Measurements from ENCODE around the gene GLB1L. TPM values are rescaled to one million over a fixed set of nuclear protein-coding genes. Genes with fewer than 3 reads are reported as not detected.

Gene GLB1L
- total RNA-seq, 1 donor from 2014 or later: 4.6 TPM

DNA sequence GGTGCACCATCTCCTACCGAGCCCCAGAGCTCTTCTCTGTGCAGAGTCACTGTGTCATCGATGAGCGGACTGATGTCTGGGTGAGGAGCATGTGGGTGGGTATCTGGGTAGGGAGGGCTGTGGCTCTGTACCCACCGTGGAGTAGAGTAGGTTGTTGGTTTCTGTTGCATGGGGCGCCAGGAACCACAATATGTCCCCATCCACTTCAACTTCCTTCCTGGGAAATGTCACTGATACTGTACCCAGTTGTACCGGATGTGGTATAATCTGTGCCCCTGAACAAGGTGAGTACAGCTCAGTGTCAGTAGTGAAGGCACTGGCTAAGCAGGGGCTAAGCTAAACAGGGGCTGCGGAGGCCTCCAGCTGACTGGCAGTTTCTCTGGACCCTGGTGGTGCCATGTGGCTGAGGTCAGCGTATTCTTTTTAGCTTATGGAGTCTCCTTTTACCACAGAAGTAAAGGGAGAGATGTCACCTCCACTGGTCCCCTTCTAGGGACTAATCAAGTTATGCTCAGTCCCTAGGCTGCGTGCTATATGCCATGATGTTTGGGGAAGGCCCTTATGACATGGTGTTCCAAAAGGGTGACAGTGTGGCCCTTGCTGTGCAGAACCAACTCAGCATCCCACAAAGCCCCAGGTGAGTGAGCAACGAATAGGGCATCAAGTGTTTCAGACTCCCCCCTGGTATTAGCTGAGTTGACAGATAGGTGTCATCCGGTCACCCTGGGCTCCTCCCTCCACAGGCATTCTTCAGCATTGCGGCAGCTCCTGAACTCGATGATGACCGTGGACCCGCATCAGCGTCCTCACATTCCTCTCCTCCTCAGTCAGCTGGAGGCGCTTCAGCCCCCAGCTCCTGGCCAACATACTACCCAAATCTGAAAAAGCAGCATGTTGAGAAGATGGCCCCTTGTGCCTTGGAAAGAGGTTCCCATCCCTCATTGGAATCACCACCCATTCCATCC, 2.7 kb upstream of the GLB1L start:
- peak overlapping the region; percentile 99 for H3K4me3 Mint-ChIP-seq
- no peaks in the 10 kb centered on the region for H3K27me3 Mint-ChIP-seq (ENCODE audit: insufficient read depth)
- H3K27ac Mint-ChIP-seq: peak overlapping the region; percentile 99
- H3K9me3 Mint-ChIP-seq: no peaks in the 10 kb centered on the region
- H3K4me1 Mint-ChIP-seq (ENCODE audit: low read depth): peaks cover 75% of the 10 kb centered on the region
- intact Hi-C loops (cut with micrococcal nuclease): loop anchor here (10.0 kb wide), 1 partner anchor 533 kb away; the partner anchor contains the start of gene TTLL4
- peaks cover 34% of the 10 kb centered on the region for H3K36me3 Mint-ChIP-seq (ENCODE audit: low read depth)
- peak; percentile 55 for DNase-seq (ENCODE audit: low spot score)

DNA sequence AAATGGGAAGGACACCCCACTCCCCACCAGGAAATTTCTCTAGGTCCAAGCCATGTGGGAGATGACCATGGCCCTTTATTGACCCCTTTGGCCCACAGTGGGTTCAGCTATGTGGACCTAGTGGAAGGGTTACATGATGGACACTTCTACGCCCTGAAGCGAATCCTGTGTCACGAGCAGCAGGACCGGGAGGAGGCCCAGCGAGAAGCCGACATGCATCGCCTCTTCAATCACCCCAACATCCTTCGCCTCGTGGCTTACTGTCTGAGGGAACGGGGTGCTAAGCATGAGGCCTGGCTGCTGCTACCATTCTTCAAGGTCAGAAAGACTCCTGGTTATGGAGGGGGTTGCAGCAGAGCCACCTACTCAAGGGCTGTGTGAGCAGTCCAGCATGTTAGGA, 1.3 kb upstream of the GLB1L start:
- no peaks in the 10 kb centered on the region for H3K27me3 Mint-ChIP-seq (ENCODE audit: insufficient read depth)
- DNase-seq (ENCODE audit: low spot score): no peak
- peaks cover 69% of the 10 kb centered on the region for H3K4me1 Mint-ChIP-seq (ENCODE audit: low read depth)
- peaks cover 28% of the 10 kb centered on the region for H3K36me3 Mint-ChIP-seq (ENCODE audit: low read depth)
- H3K4me3 Mint-ChIP-seq: peak overlapping the region; percentile 99
- intact Hi-C loops (cut with micrococcal nuclease): loop anchor here (10.0 kb wide), 1 partner anchor 532 kb away; the partner anchor contains the start of gene TTLL4
- peak overlapping the region; percentile 99 for H3K27ac Mint-ChIP-seq
- no peaks in the 10 kb centered on the region for H3K9me3 Mint-ChIP-seq

DNA sequence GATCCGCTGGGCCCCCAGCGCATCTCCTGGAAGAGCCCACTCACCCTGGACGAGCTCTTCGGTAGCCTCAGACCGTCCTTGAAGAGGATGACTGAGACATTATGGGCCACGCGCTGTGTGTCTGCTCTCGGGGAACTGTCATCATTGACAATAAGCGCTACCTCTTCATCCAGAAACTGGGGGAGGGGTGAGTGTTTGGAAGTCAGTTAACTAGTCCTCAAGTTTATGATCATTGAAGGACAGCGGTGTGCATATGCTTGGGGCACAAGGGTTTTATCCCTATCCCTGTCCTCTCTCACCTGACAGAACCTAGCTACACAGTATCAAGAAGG, 621 bp upstream of the GLB1L start:
- Mint-ChIP-seq H3K27ac (peak overlapping the region; percentile 99), H3K9me3 (no peaks in the 10 kb centered on the region), H3K4me1 (ENCODE audit: low read depth) (peaks cover 62% of the 10 kb centered on the region), H3K27me3 (ENCODE audit: insufficient read depth) (no peaks in the 10 kb centered on the region), H3K36me3 (ENCODE audit: low read depth) (peaks cover 26% of the 10 kb centered on the region), H3K4me3 (peak overlapping the region; percentile 99)
- intact Hi-C loops (cut with micrococcal nuclease): loop anchor here (1.0 to 10.0 kb wide), 9 partner anchors 7 to 531 kb away; partner anchors contain the start of genes ANKZF1, ATG9A, DNAJB2 and NHEJ1
- DNase-seq (ENCODE audit: low spot score): no peak

- Mint-ChIP-seq H3K4me3 (peak overlapping the region; percentile 99), H3K36me3 (ENCODE audit: low read depth) (peaks cover 16% of the 10 kb centered on the region), H3K27me3 (ENCODE audit: insufficient read depth) (no peaks in the 10 kb centered on the region), H3K27ac (peak overlapping the region; percentile 99), H3K4me1 (ENCODE audit: low read depth) (peaks cover 51% of the 10 kb centered on the region), H3K9me3 (no peaks in the 10 kb centered on the region)
- DNase-seq (ENCODE audit: low spot score): no peak
- intact Hi-C loops (cut with micrococcal nuclease): loop anchor here (1.0 to 10.0 kb wide), 9 partner anchors 9 to 530 kb away; partner anchors contain the start of genes ANKZF1, ATG9A, DNAJB2 and NHEJ1
Measured at GRCh38 chr2:219244789-219245147, 476 bp downstream of the GLB1L start.

GRCh38 chr2:219243291-219243761, 1.9 kb downstream of the GLB1L start:
- no peak for DNase-seq (ENCODE audit: low spot score)
- H3K27ac Mint-ChIP-seq: peak overlapping the region; percentile 52
- no peaks in the 10 kb centered on the region for H3K9me3 Mint-ChIP-seq
- peaks cover 6% of the 10 kb centered on the region for H3K36me3 Mint-ChIP-seq (ENCODE audit: low read depth)
- peak overlapping the region; percentile 50 for H3K4me3 Mint-ChIP-seq
- intact Hi-C loops (cut with micrococcal nuclease): loop anchor here (10.0 kb wide), 1 partner anchor 529 kb away; the partner anchor contains the start of gene TTLL4
- H3K27me3 Mint-ChIP-seq (ENCODE audit: insufficient read depth): no peaks in the 10 kb centered on the region
- H3K4me1 Mint-ChIP-seq (ENCODE audit: low read depth): peaks cover 37% of the 10 kb centered on the region

GRCh38 chr2:219234331-219234730, 10.9 kb downstream of the GLB1L start:
- intact Hi-C loops (cut with micrococcal nuclease): no loop called here
- peaks cover 52% of the 10 kb centered on the region for H3K36me3 Mint-ChIP-seq (ENCODE audit: low read depth)
- no peaks in the 10 kb centered on the region for H3K9me3 Mint-ChIP-seq
- no peak overlapping the region for H3K4me3 Mint-ChIP-seq
- H3K4me1 Mint-ChIP-seq (ENCODE audit: low read depth): peaks cover 39% of the 10 kb centered on the region
- H3K27me3 Mint-ChIP-seq (ENCODE audit: insufficient read depth): no peaks in the 10 kb centered on the region
- DNase-seq (ENCODE audit: low spot score): no peak
- no peak overlapping the region for H3K27ac Mint-ChIP-seq

GRCh38 chr2:219230059-219230540, 15.1 kb downstream of the GLB1L start:
- Mint-ChIP-seq H3K27ac (peak overlapping the region; percentile 99), H3K36me3 (ENCODE audit: low read depth) (peaks cover 40% of the 10 kb centered on the region), H3K27me3 (ENCODE audit: insufficient read depth) (no peaks in the 10 kb centered on the region), H3K4me3 (peak overlapping the region; percentile 97), H3K4me1 (ENCODE audit: low read depth) (peaks cover 51% of the 10 kb centered on the region), H3K9me3 (no peaks in the 10 kb centered on the region)
- intact Hi-C loops (cut with micrococcal nuclease): no loop called here
- DNase-seq (ENCODE audit: low spot score): peak; percentile 46

GRCh38 chr2:219229305-219230058, 15.8 kb downstream of the GLB1L start, which contains the start of the genes ANKZF1 and ATG9A:
Gene ANKZF1, plus strand, starts transcription at chr2:219229806. Its CDS starts 452 bp downstream, at chr2:219230258.
Gene ATG9A, minus strand, starts transcription at chr2:219229636. Its CDS starts 1,612 bp downstream, at chr2:219228024.
- peaks cover 42% of the 10 kb centered on the region for H3K36me3 Mint-ChIP-seq (ENCODE audit: low read depth)

DNA sequence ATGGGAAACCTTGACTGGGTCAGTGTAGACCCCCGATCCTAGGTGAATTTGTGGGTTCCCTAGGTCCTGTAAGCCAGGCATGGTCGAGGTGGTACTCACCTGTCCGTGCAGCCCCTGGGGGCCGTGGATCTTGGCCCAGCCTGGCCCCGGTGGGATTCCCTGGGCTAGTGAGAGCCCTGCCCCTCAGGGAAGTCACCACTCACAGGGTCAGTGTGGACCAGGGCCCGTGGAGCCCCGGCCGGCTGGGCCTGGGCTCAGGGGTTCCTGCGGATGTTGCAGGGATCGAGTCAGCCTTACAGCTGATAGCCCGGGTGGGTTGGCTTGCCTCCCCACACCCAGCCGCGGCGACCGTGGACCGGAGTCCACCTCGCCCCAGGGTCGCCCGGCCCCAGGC, 16.3 kb downstream of the GLB1L start:
- peak overlapping the region; percentile 89 for H3K4me3 Mint-ChIP-seq
- H3K27me3 Mint-ChIP-seq (ENCODE audit: insufficient read depth): no peaks in the 10 kb centered on the region
- intact Hi-C loops (cut with micrococcal nuclease): loop anchor here (1.0 to 2.0 kb wide), 11 partner anchors 11 to 570 kb away; partner anchors contain the start of genes ABCB6, BCS1L, DNAJB2 and GLB1L
- H3K4me1 Mint-ChIP-seq (ENCODE audit: low read depth): peaks cover 42% of the 10 kb centered on the region
- H3K9me3 Mint-ChIP-seq: no peaks in the 10 kb centered on the region
- peak overlapping the region; percentile 68 for H3K27ac Mint-ChIP-seq
- peaks cover 42% of the 10 kb centered on the region for H3K36me3 Mint-ChIP-seq (ENCODE audit: low read depth)
- DNase-seq (ENCODE audit: low spot score): no peak

More at GRCh38 chr2:219229305-219230058, 15.8 kb downstream of the GLB1L start, which contains the start of the genes ANKZF1 and ATG9A:
- H3K9me3 Mint-ChIP-seq: no peaks in the 10 kb centered on the region
- H3K27me3 Mint-ChIP-seq (ENCODE audit: insufficient read depth): no peaks in the 10 kb centered on the region
- intact Hi-C loops (cut with micrococcal nuclease): loop anchor here (1.0 to 2.0 kb wide), 11 partner anchors 11 to 571 kb away; partner anchors contain the start of genes ABCB6, BCS1L, DNAJB2 and GLB1L
- H3K4me1 Mint-ChIP-seq (ENCODE audit: low read depth): peaks cover 47% of the 10 kb centered on the region
- H3K4me3 Mint-ChIP-seq: peak within 1 kb of the TSS; percentile 97
- DNase-seq (ENCODE audit: low spot score): peak; percentile 98
- peak within 1 kb of the TSS; percentile 99 for H3K27ac Mint-ChIP-seq

DNA sequence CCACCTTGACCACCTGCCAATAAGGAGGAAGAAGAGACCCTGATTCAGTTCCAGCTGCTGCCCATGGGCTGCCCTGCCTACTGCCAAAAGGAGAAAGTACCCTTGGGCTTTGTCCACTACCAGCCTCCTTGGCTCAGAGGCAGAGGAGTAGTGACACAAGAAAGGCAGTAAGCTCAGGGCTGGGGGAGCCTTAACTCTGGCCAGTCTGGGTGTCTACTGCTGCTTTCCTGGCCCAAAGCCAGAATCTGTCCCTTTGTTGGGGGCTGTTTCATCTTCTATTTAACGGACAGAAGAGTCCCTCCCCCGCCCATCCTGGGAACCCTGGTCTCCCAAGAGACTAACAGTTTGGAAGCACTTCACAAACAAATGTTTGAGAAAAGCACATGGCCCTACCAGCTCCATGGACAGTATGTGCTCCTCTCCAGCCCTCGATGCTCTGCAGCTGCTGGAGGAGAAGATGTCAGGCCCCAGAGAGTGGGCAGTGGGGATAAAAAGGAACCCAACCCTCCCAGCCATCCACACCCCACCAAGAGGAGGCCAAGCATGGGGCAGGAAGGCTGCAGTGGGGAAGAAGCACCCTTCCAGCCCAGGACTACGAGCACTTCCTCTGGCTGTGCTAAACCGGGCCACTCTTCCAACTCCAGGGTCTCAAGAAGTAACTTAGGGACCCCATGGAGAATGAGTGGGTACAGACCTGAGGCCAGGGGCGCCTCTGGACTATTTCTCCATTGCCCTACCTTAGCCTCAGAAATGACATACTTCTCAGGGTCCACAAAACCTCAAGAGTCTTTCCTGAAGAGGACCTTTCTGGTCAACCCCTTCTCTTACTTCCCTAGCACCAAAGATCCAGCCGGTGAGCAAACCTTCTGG, 17.0 kb downstream of the GLB1L start:
- Mint-ChIP-seq H3K4me3 (peak overlapping the region; percentile 89), H3K27me3 (ENCODE audit: insufficient read depth) (no peaks in the 10 kb centered on the region), H3K27ac (peak overlapping the region; percentile 68), H3K4me1 (ENCODE audit: low read depth) (peaks cover 37% of the 10 kb centered on the region), H3K36me3 (ENCODE audit: low read depth) (peaks cover 42% of the 10 kb centered on the region), H3K9me3 (no peaks in the 10 kb centered on the region)
- DNase-seq (ENCODE audit: low spot score): no peak
- intact Hi-C loops (cut with micrococcal nuclease): loop anchor here (2.0 kb wide), 1 partner anchor 569 kb away; the partner anchor contains the start of genes BCS1L and ZNF142

DNA sequence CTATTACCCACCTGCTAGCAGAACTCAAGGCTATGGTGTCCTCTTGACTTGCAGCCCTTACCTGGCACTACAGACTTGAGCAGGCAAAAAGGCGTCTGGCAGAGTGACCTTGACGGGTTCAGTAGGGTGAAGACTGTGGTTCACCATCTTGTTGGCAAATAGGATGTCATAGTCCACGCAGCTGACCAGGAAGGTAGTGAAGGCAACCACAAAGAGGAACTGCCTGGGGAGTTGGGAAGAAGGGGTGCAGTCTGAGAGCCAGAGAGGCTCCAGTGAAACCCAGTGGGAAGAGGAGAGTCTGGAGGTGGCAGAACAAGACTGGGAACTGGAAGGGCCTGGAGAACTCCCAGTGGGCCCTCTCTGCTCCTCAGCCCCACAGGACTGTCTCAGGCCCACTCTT, 19.9 kb downstream of the GLB1L start:
- peaks cover 18% of the 10 kb centered on the region for H3K4me1 Mint-ChIP-seq (ENCODE audit: low read depth)
- peaks cover 46% of the 10 kb centered on the region for H3K36me3 Mint-ChIP-seq (ENCODE audit: low read depth)
- no peaks in the 10 kb centered on the region for H3K9me3 Mint-ChIP-seq
- H3K27me3 Mint-ChIP-seq (ENCODE audit: insufficient read depth): no peaks in the 10 kb centered on the region
- no peak overlapping the region for H3K27ac Mint-ChIP-seq
- no peak for DNase-seq (ENCODE audit: low spot score)
- no peak overlapping the region for H3K4me3 Mint-ChIP-seq
- intact Hi-C loops (cut with micrococcal nuclease): no loop called here
